SK-N-SH treated with all-trans-retinoic acid at 6 μM for 48 hours (cell line): Measurements from ENCODE around the gene DCP2.
A peak's percentile ranks its signal among the peaks of the same experiment; 100 is the strongest.

Experiments
- ATAC-seq: fragments of 200-7000 bp; cut with Tn5 transposase; 3 replicates; pipeline ENCODE4 v1.9.1; 2020; ENCODE audit warnings: mild to moderate bottlenecking, moderate library complexity
- ARNTL ChIP-seq: fragments of 450-650 bp; formaldehyde crosslinking; IDR thresholded peaks from 2 replicates; pipeline ENCODE4 v1.5.0; 2020; ENCODE audit warnings: low read depth, mild to moderate bottlenecking, moderate library complexity, borderline replicate concordance
- GLIS3 ChIP-seq: fragments of 250-450 bp; sonication (Bioruptor Pico); IDR thresholded peaks from 2 replicates; pipeline ENCODE4 v1.5.0; 2020; ENCODE audit warnings: mild to moderate bottlenecking, moderate library complexity
- ISL1 ChIP-seq: fragments of 250-450 bp; sonication (Bioruptor Pico); IDR thresholded peaks from 2 replicates; pipeline ENCODE4 v2.1.2; 2022; ENCODE audit warnings: mild to moderate bottlenecking, moderate library complexity
- OSR1 ChIP-seq: fragments of 250-450 bp; sonication (Bioruptor Pico); IDR thresholded peaks from 2 replicates; pipeline ENCODE4 v1.8.0; 2022; ENCODE audit warnings: moderate library complexity, mild to moderate bottlenecking, inconsistent platforms
- RARB ChIP-seq: fragments of 250-450 bp; sonication (Bioruptor Pico); IDR thresholded peaks from 2 replicates; pipeline ENCODE4 v1.8.0; 2021; ENCODE audit warnings: mild to moderate bottlenecking, moderate library complexity
- SNAI2 ChIP-seq: fragments of 250-450 bp; sonication (Bioruptor Pico); IDR thresholded peaks from 2 replicates; pipeline ENCODE4 v1.5.0; 2020; ENCODE audit warnings: mild to moderate bottlenecking, moderate library complexity
- TCF4 ChIP-seq: fragments of 250-450 bp; sonication (Bioruptor Pico); IDR thresholded peaks from 2 replicates; pipeline ENCODE4 v1.8.0; 2021; ENCODE audit warnings: mild to moderate bottlenecking, moderate library complexity, borderline replicate concordance
- TOX ChIP-seq: fragments of 250-450 bp; sonication (Bioruptor Pico); IDR thresholded peaks from 2 replicates; pipeline ENCODE4 v1.8.0; 2021; ENCODE audit warnings: mild to moderate bottlenecking, moderate library complexity, borderline replicate concordance
- ZFP3 ChIP-seq: fragments of 250-450 bp; sonication (Bioruptor Pico); IDR thresholded peaks from 2 replicates; pipeline ENCODE4 v1.5.0; 2020; ENCODE audit warnings: mild to moderate bottlenecking, moderate library complexity
- ZNF565 ChIP-seq: fragments of 450-650 bp; formaldehyde crosslinking; conservative IDR thresholded peaks from 2 replicates; pipeline ENCODE4 v1.5.0; 2020; ENCODE audit warnings: low read depth, mild to moderate bottlenecking, moderate library complexity
- ZNF70 ChIP-seq: fragments of 450-650 bp; formaldehyde crosslinking; IDR thresholded peaks from 2 replicates; pipeline ENCODE4 v1.5.0; 2020; ENCODE audit warnings: mild to moderate bottlenecking, moderate library complexity
- ZNF8 ChIP-seq: fragments of 450-650 bp; formaldehyde crosslinking; IDR thresholded peaks from 2 replicates; pipeline ENCODE4 v1.5.0; 2020; ENCODE audit warnings: mild to moderate bottlenecking, moderate library complexity
- TF ChIP-seq, protein P1 (sequence below): fragments of 250-450 bp; sonication (Bioruptor Pico); IDR thresholded peaks from 2 replicates; pipeline ENCODE4 v1.8.0; 2020; ENCODE audit warnings: mild to moderate bottlenecking, moderate library complexity, borderline replicate concordance
- TF ChIP-seq, protein P2 (sequence below): fragments of 250-450 bp; sonication (Bioruptor Pico); IDR thresholded peaks from 2 replicates; pipeline ENCODE4 v1.5.1; 2021; ENCODE audit warnings: mild to moderate bottlenecking, moderate library complexity
- TF ChIP-seq, protein P3 (sequence below): fragments of 250-450 bp; sonication (Bioruptor Pico); IDR thresholded peaks from 2 replicates; pipeline ENCODE4 v1.5.1; 2020; ENCODE audit warnings: low read depth, mild to moderate bottlenecking, moderate library complexity

Gene DCP2

DNA sequence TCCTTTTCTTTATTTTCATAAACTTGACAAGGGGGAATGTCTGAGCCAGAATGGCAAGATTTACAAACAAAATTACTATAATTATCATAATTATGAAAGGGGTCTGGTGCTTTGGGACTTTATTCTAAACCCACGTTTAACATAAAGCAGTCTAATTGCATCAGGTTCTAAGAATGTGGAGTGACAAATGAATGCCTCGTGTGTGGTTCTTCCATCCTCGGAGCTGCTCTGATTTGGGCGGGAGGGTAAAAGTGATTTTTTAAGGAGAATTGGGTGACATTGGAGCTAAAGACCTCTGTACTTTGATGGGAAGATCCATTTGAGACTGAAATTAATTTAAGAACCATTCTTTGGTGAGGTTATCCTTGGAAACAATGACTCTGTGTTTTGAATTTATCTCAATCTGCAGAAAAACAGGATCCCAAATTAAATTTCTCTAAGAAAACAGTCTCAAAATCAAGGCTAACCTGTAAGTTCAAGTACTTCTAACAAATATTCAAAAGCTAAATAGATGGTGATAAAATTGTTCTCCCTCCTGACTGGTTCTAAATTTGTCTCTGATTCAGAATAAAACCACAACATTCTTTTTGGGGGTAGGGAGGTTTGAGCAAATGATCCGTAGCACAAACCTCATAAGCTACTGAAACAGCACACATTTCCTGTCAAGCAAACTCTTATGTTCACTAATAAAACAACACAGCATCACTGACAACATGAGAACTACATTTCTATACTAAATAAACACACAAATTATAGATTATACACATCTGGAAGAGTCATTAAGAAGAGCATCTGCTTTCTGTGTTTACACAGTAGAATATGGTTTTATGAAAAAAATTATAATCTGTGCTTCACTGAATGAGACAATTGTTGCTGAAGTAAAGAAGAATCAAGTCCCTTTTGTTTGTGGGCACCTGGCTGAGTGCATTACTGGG is 85.5 kb downstream of the DCP2 start:
- ATAC-seq, result 0 out of 3 replicates have a peak, but pooled peaks have one; percentile 12

DNA sequence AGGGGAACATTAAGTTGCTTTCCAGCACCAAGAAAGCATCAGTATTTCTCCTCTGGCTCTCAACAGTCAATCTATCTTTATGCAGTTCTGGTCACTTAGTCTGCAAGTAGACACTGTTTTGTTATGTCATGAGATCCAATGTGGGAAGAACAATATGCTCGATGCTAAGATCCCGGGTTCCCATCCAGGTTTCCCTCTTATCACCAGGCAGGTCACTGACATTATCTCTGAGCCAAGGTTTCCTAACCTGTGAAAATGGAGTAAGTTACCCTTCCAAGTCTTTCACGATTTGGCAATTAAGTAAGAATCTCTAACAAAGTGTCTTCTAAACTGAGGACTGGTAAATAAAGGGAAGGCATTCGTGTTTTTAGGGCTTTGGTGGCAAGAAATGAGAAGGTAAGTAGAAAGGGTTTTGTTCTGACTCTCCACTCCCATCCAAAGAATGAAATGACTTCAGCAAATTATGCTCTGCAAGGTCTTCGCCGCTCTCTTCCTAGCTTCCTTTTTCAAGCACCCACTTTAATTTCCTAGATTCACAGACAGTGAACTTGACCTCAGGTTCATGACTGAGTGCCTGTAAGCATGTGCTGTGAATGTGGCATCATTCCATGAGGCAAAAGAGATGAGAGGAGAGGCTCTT is 86.4 kb downstream of the DCP2 start:
- TF ChIP-seq, protein P1, sequence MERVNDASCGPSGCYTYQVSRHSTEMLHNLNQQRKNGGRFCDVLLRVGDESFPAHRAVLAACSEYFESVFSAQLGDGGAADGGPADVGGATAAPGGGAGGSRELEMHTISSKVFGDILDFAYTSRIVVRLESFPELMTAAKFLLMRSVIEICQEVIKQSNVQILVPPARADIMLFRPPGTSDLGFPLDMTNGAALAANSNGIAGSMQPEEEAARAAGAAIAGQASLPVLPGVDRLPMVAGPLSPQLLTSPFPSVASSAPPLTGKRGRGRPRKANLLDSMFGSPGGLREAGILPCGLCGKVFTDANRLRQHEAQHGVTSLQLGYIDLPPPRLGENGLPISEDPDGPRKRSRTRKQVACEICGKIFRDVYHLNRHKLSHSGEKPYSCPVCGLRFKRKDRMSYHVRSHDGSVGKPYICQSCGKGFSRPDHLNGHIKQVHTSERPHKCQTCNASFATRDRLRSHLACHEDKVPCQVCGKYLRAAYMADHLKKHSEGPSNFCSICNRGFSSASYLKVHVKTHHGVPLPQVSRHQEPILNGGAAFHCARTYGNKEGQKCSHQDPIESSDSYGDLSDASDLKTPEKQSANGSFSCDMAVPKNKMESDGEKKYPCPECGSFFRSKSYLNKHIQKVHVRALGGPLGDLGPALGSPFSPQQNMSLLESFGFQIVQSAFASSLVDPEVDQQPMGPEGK (CRISPR knock-in tag), result no peak
- TF ChIP-seq, protein P2, sequence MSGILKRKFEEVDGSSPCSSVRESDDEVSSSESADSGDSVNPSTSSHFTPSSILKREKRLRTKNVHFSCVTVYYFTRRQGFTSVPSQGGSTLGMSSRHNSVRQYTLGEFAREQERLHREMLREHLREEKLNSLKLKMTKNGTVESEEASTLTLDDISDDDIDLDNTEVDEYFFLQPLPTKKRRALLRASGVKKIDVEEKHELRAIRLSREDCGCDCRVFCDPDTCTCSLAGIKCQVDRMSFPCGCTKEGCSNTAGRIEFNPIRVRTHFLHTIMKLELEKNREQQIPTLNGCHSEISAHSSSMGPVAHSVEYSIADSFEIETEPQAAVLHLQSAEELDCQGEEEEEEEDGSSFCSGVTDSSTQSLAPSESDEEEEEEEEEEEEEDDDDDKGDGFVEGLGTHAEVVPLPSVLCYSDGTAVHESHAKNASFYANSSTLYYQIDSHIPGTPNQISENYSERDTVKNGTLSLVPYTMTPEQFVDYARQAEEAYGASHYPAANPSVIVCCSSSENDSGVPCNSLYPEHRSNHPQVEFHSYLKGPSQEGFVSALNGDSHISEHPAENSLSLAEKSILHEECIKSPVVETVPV (CRISPR knock-in tag), result no peak
- TF ChIP-seq ZFP3, result no peak
- no peak for TF ChIP-seq TCF4 (CRISPR knock-in tag)
- no peak for ATAC-seq

More for the DNA sequence above, 85.5 kb downstream of the DCP2 start:
- TF ChIP-seq, protein P3, sequence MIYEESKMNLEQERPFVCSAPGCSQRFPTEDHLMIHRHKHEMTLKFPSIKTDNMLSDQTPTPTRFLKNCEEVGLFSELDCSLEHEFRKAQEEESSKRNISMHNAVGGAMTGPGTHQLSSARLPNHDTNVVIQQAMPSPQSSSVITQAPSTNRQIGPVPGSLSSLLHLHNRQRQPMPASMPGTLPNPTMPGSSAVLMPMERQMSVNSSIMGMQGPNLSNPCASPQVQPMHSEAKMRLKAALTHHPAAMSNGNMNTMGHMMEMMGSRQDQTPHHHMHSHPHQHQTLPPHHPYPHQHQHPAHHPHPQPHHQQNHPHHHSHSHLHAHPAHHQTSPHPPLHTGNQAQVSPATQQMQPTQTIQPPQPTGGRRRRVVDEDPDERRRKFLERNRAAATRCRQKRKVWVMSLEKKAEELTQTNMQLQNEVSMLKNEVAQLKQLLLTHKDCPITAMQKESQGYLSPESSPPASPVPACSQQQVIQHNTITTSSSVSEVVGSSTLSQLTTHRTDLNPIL (CRISPR knock-in tag), result no peak
- TF ChIP-seq TCF4 (CRISPR knock-in tag), result peak; percentile 86; the same call in 1 of the 2 replicates
- TF ChIP-seq, protein P1 (CRISPR knock-in tag), result no peak
- TF ChIP-seq, all 23 proteins: peak for 1

DNA sequence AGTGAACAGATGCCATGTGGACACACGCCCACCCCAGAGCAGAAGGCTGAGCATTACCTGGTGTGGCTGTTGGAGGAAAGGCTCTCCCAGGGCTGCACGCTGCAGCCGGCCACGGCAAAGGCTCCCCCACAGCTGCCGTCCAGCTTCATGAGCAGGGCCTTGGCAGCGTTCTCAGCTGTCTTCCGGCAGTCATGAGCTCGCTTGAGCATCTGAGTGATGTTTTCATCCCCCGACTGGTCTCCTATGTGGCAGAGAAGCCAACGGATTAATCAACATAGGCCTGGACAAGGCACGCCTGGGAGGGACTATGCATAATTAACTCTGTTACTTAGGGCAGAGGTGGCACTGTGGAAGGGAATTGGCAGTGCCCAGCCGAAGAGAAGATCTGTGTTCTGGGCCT is 87.3 kb downstream of the DCP2 start:
- ATAC-seq, result no peak
- TF ChIP-seq OSR1 (CRISPR knock-in tag) (no peak), GLIS3 (CRISPR knock-in tag) (no peak), ZNF8 (CRISPR knock-in tag) (no peak), ZNF565 (CRISPR knock-in tag) (no peak)
- TF ChIP-seq, protein P2 (CRISPR knock-in tag), result no peak
- TF ChIP-seq, protein P1 (CRISPR knock-in tag), result no peak
- TF ChIP-seq, all 23 proteins: peak for 0

DNA sequence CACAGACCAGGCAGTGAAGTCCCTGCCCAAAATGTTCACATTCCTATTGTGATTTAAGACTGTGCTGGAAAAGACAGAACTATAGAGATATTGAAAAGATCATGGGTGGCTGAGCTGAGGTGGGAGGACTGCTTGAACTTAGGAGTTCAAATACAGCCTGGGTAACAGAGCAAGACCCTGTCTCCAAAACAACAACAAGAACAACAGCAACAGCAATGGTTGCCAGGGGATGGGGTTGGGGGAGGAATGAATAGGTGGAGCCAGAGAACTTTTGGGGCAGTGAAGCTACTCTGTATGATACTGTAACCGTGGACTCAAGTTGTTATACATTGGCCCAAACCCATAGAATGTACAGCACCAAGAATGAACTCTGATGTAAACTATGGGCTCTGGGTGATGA is 88.2 kb downstream of the DCP2 start:
- no peak for TF ChIP-seq RARB (CRISPR knock-in tag)
- TF ChIP-seq, protein P1 (CRISPR knock-in tag), result no peak
- TF ChIP-seq TOX, result no peak
- TF ChIP-seq SNAI2 (CRISPR knock-in tag), result no peak
- no peak for TF ChIP-seq ZNF70 (CRISPR knock-in tag)
- TF ChIP-seq ARNTL, result no peak
- no peak for TF ChIP-seq ISL1
- ATAC-seq, result no peak
